Mesenchymal stem cell (in vitro differentiated cells and primary cell): ENCODE results near the gene KCNH1.

Experiments
- DNase-seq: peaks from one replicate; pipeline ENCODE4 v3.0.0-alpha.2; 2013
- H2AFZ ChIP-seq: one replicate; pipeline ENCODE4 v1.6.1; 2013; ENCODE audit warnings: low read depth, mild to moderate bottlenecking, control low read depth, inconsistent platforms, low read length, moderate library complexity
- H2AK5ac ChIP-seq: 2 replicates; pipeline ENCODE4 v1.6.1; 2013; ENCODE audit warnings: low read length, moderate library complexity, mild to moderate bottlenecking, inconsistent platforms; ENCODE audit not compliant: severe bottlenecking
- H2BK120ac ChIP-seq: one replicate; pipeline ENCODE4 v1.6.1; 2013; ENCODE audit warnings: low read depth, mild to moderate bottlenecking, inconsistent platforms, low read length, moderate library complexity
- H2BK12ac ChIP-seq, 2 experiments: one replicate each; pipeline ENCODE4 v1.6.1; 2013; ENCODE audit warnings: inconsistent platforms in 2 of 2, low read length in 2 of 2, mild to moderate bottlenecking in 2 of 2, moderate library complexity in 2 of 2, control low read depth in 1 of 2
- H2BK15ac ChIP-seq: one replicate; pipeline ENCODE4 v1.6.1; 2013; ENCODE audit warnings: mild to moderate bottlenecking, low read depth, inconsistent platforms; ENCODE audit not compliant: poor library complexity, severe bottlenecking
- H2BK5ac ChIP-seq: 2 replicates; pipeline ENCODE4 v1.6.1; 2013; ENCODE audit warnings: low read depth, mild to moderate bottlenecking, low read length, control low read depth, inconsistent platforms; ENCODE audit not compliant: poor library complexity, severe bottlenecking
- H3K14ac ChIP-seq, 2 experiments: one replicate each; pipeline ENCODE4 v1.6.1; 2013; ENCODE audit warnings: inconsistent platforms in 2 of 2, low read length in 2 of 2, control low read depth in 1 of 2, mild to moderate bottlenecking in 1 of 2, moderate library complexity in 1 of 2
- H3K18ac ChIP-seq, 2 experiments: one replicate each; pipeline ENCODE4 v1.6.1; 2013; ENCODE audit warnings: inconsistent platforms in 2 of 2, low read length in 2 of 2, control low read depth in 1 of 2, low read depth in 1 of 2, mild to moderate bottlenecking in 1 of 2
- H3K23ac ChIP-seq, 2 experiments: one replicate each; pipeline ENCODE4 v1.6.1; 2013; ENCODE audit warnings: inconsistent platforms in 2 of 2, low read length in 2 of 2, mild to moderate bottlenecking in 2 of 2, moderate library complexity in 2 of 2, control low read depth in 1 of 2
- H3K27ac ChIP-seq: 2 replicates; pipeline ENCODE4 v1.5.1; 2013; ENCODE audit warnings: mild to moderate bottlenecking, moderate library complexity, low read length, control low read depth, inconsistent platforms; ENCODE audit not compliant: poor library complexity, severe bottlenecking
- H3K27me3 ChIP-seq, 2 experiments: 2 replicates each; pipeline versions ENCODE4 v1.6.1 to v1.7.0; 2013; ENCODE audit warnings: low read length in 2 of 2, mild to moderate bottlenecking in 2 of 2, moderate library complexity in 2 of 2, control low read depth in 1 of 2, inconsistent platforms in 1 of 2; ENCODE audit not compliant: control insufficient read depth in 1 of 2, insufficient read depth in 1 of 2
- H3K36me3 ChIP-seq, 2 experiments: 2 replicates each; pipeline versions ENCODE4 v1.6.1 to v1.7.0; 2013; ENCODE audit warnings: low read length in 2 of 2, control low read depth in 1 of 2, inconsistent platforms in 1 of 2, low read depth in 1 of 2, mild to moderate bottlenecking in 1 of 2; ENCODE audit not compliant: insufficient read depth in 2 of 2, control insufficient read depth in 1 of 2
- H3K4ac ChIP-seq, 2 experiments: one replicate each; pipeline ENCODE4 v1.6.1; 2013; ENCODE audit warnings: inconsistent platforms in 2 of 2, low read length in 2 of 2, mild to moderate bottlenecking in 2 of 2, moderate library complexity in 2 of 2, control low read depth in 1 of 2, low read depth in 1 of 2
- H3K4me1 ChIP-seq: 2 replicates; pipeline ENCODE4 v1.6.1; 2013; ENCODE audit warnings: low read depth, low read length, control low read depth; ENCODE audit not compliant: control insufficient read depth, insufficient read depth
- H3K4me2 ChIP-seq: 2 replicates; pipeline ENCODE4 v1.6.1; 2013; ENCODE audit warnings: low read length, mild to moderate bottlenecking, inconsistent platforms; ENCODE audit not compliant: poor library complexity, severe bottlenecking
- H3K4me3 ChIP-seq, 2 experiments: 2 replicates each; pipeline versions ENCODE4 v1.5.1 to v1.7.0; 2013; ENCODE audit warnings: low read length in 2 of 2, mild to moderate bottlenecking in 2 of 2, control low read depth in 1 of 2, low read depth in 1 of 2; ENCODE audit not compliant: insufficient read depth in 1 of 2
- H3K79me1 ChIP-seq: replicated peaks from 2 replicates; pipeline ENCODE4 v1.6.1; 2013; ENCODE audit warnings: mild to moderate bottlenecking, control low read depth, low read length, inconsistent platforms; ENCODE audit not compliant: poor library complexity, severe bottlenecking
- H3K9ac ChIP-seq: 2 replicates; pipeline ENCODE4 v1.7.0; 2013; ENCODE audit warnings: mild to moderate bottlenecking, low read length, moderate library complexity
- H3K9me3 ChIP-seq: 2 replicates; pipeline ENCODE4 v1.7.0; 2013; ENCODE audit warnings: mild to moderate bottlenecking, low read length; ENCODE audit not compliant: control insufficient read depth
- H4K8ac ChIP-seq: one replicate; pipeline ENCODE4 v1.6.1; 2013; ENCODE audit warnings: inconsistent platforms, mild to moderate bottlenecking, low read length, moderate library complexity
- H4K91ac ChIP-seq: one replicate; pipeline ENCODE4 v1.6.1; 2013; ENCODE audit warnings: mild to moderate bottlenecking, low read length, inconsistent platforms
- WGBS: methylation state at CpG from one replicate; pipeline ENCODE4 v1.1.7; 2013; ENCODE audit warnings: mixed read lengths; 5-methylcytosine and 5-hydroxymethylcytosine counted together

The KCNH1 gene

DNA sequence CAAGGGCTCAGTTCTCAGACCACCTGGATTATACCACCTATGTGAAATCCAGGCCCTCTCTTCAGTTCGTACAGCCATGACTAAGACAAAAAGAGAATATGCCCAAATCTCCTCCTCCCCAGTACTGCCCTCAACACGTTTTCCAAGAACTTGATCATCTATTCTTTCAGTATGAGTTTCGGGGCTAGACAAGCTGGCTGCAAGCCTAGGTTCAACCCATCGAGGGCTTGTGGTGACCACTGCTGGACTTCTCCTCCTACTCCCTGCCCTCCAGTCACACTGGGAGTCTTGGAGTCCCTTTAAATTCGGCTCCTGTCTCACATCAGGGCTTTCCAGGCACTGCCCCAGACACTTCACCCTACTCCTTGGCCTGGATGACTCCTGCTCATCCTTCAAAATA is 352.3 kb downstream of the KCNH1 start:
- no peak for DNase-seq
- H2AK5ac ChIP-seq: no peak overlapping the region
- no peak overlapping the region for H2BK12ac ChIP-seq
- H3K14ac ChIP-seq: no peak overlapping the region
- WGBS: 66% methylated on average over 5 of the region's 5 CpGs
- no peak overlapping the region for H2BK15ac ChIP-seq
- no peaks in the 10 kb centered on the region for H3K9me3 ChIP-seq
- no peaks in the 10 kb centered on the region for H3K36me3 ChIP-seq
- H4K8ac ChIP-seq: no peak overlapping the region
- H3K4me1 ChIP-seq: no peaks in the 10 kb centered on the region
- H3K27ac ChIP-seq: no peak overlapping the region
- H3K9ac ChIP-seq: no peak overlapping the region
- H3K4me3 ChIP-seq: no peak overlapping the region
- no peak overlapping the region for H4K91ac ChIP-seq
- H2BK5ac ChIP-seq: no peak overlapping the region
- H2BK120ac ChIP-seq: no peak overlapping the region
- no peak overlapping the region for H3K4me2 ChIP-seq
- H3K23ac ChIP-seq: no peak overlapping the region
- H2AFZ ChIP-seq: no peak overlapping the region
- no peak overlapping the region for H3K4ac ChIP-seq
- no peaks in the 10 kb centered on the region for H3K27me3 ChIP-seq
- no peaks in the 10 kb centered on the region for H3K79me1 ChIP-seq
- no peak overlapping the region for H3K18ac ChIP-seq

GRCh38 chr1:210779269-210779668 is 354.7 kb downstream of the KCNH1 start:
- Histone ChIP-seq H3K18ac (no peak overlapping the region), H2AFZ (no peak overlapping the region), H2BK120ac (no peak overlapping the region), H2AK5ac (no peak overlapping the region), H4K91ac (no peak overlapping the region), H3K27ac (no peak overlapping the region), H3K9me3 (no peaks in the 10 kb centered on the region), H3K4ac (no peak overlapping the region), H3K9ac (no peak overlapping the region), H3K4me2 (no peak overlapping the region), H3K36me3 (peaks cover 0 to under 1% of the 10 kb centered on the region in 2 experiments), H3K4me1 (no peaks in the 10 kb centered on the region), H4K8ac (no peak overlapping the region), H3K27me3 (no peaks in the 10 kb centered on the region), H3K79me1 (no peaks in the 10 kb centered on the region), H2BK5ac (no peak overlapping the region), H2BK12ac (no peak overlapping the region), H3K4me3 (no peak overlapping the region), H3K14ac (no peak overlapping the region), H2BK15ac (no peak overlapping the region), H3K23ac (no peak overlapping the region)
- 83% methylated on average over 3 of the region's 3 CpGs for WGBS
- no peak for DNase-seq

GRCh38 chr1:210777914-210778313 is 356.0 kb downstream of the KCNH1 start:
- Histone ChIP-seq H2AFZ (no peak overlapping the region), H3K18ac (no peak overlapping the region), H3K36me3 (peaks cover 0 to 5% of the 10 kb centered on the region in 2 experiments), H3K9me3 (no peaks in the 10 kb centered on the region), H3K9ac (no peak overlapping the region), H3K4me1 (no peaks in the 10 kb centered on the region), H2BK15ac (no peak overlapping the region), H3K27me3 (no peaks in the 10 kb centered on the region), H3K79me1 (no peaks in the 10 kb centered on the region), H2BK120ac (no peak overlapping the region), H3K14ac (no peak overlapping the region), H3K4me2 (no peak overlapping the region), H3K27ac (no peak overlapping the region), H3K4me3 (no peak overlapping the region), H3K4ac (no peak overlapping the region), H2AK5ac (no peak overlapping the region), H4K91ac (no peak overlapping the region), H3K23ac (no peak overlapping the region), H2BK12ac (no peak overlapping the region), H4K8ac (no peak overlapping the region), H2BK5ac (no peak overlapping the region)
- DNase-seq: no peak
- 89% methylated on average over 2 of the region's 2 CpGs for WGBS

GRCh38 chr1:210776712-210777111 is 357.2 kb downstream of the KCNH1 start:
- H3K14ac ChIP-seq: no peak overlapping the region
- no peak overlapping the region for H4K8ac ChIP-seq
- DNase-seq: no peak
- no peak overlapping the region for H2AK5ac ChIP-seq
- no peak overlapping the region for H3K9ac ChIP-seq
- no peak overlapping the region for H3K4ac ChIP-seq
- H3K79me1 ChIP-seq: no peaks in the 10 kb centered on the region
- H2AFZ ChIP-seq: no peak overlapping the region
- H2BK120ac ChIP-seq: no peak overlapping the region
- H3K36me3 ChIP-seq: peaks cover 0 to 5% of the 10 kb centered on the region in 2 experiments
- no peak overlapping the region for H2BK12ac ChIP-seq
- no peaks in the 10 kb centered on the region for H3K27me3 ChIP-seq
- no peak overlapping the region for H3K23ac ChIP-seq
- H4K91ac ChIP-seq: no peak overlapping the region
- no peaks in the 10 kb centered on the region for H3K9me3 ChIP-seq
- H2BK5ac ChIP-seq: no peak overlapping the region
- H3K18ac ChIP-seq: no peak overlapping the region
- no peak overlapping the region for H2BK15ac ChIP-seq
- H3K4me3 ChIP-seq: no peak overlapping the region
- 69% methylated on average over 3 of the region's 3 CpGs for WGBS
- no peak overlapping the region for H3K4me2 ChIP-seq
- no peaks in the 10 kb centered on the region for H3K4me1 ChIP-seq
- no peak overlapping the region for H3K27ac ChIP-seq
